GM10266 (cell line): ENCODE measurements around the gene PTPRN2.

ENCODE experiments used
- DNase-seq: peaks from one replicate; pipeline ENCODE4 v3.0.0; 2012; ENCODE audit errors: extremely low spot score
- CTCF ChIP-seq: IDR thresholded peaks from 2 replicates; pipeline ENCODE4 v1.5.1; 2012; ENCODE audit warnings: mild to moderate bottlenecking, low read depth; ENCODE audit not compliant: control insufficient read depth, insufficient read depth; ENCODE audit errors: missing control alignments

Gene PTPRN2

GRCh38 chr7:157996359-157997079, 591.1 kb downstream of the PTPRN2 start:
- no peak for TF ChIP-seq CTCF
- DNase-seq: no peak

GRCh38 chr7:157995815-157996214, 591.8 kb downstream of the PTPRN2 start:
- TF ChIP-seq CTCF: no peak
- no peak for DNase-seq

GRCh38 chr7:157994319-157994718, 593.3 kb downstream of the PTPRN2 start:
- TF ChIP-seq CTCF: no peak
- no peak for DNase-seq

- no peak for DNase-seq
- TF ChIP-seq CTCF: no peak
Observed at GRCh38 chr7:157993406-157994105, 594.1 kb downstream of the PTPRN2 start.

- DNase-seq: no peak
- TF ChIP-seq CTCF: no peak
Observed at GRCh38 chr7:157992511-157993160, 595.0 kb downstream of the PTPRN2 start.

GRCh38 chr7:157991761-157992160, 595.9 kb downstream of the PTPRN2 start:
- TF ChIP-seq CTCF: no peak
- DNase-seq: no peak

GRCh38 chr7:157991351-157991750, 596.3 kb downstream of the PTPRN2 start:
- no peak for TF ChIP-seq CTCF
- no peak for DNase-seq
